Upper lobe of left lung (tissue), 6 donors: ENCODE measurements around the gene CAMK1G. TPM values are rescaled to one million over a fixed set of nuclear protein-coding genes. Genes with fewer than 3 reads are reported as not detected.

Experiments used
- ATAC-seq, 2 donors: fragments of 200-7000 bp; cut with Tn5 transposase; one replicate each; pipeline ENCODE4 v1.9.1; 2022; ENCODE audit warnings: mild to moderate bottlenecking in 2 of 2, moderate library complexity in 2 of 2; ENCODE audit not compliant: low FRiP score in 2 of 2
- DNase-seq, 2 donors: peaks; one replicate each; pipeline ENCODE4 v3.0.0-alpha.2; 2019 to 2020
- H3K27ac ChIP-seq, 4 donors: fragments of 200-600 bp; sonication (generic); one replicate each; pipeline ENCODE4 v1.5.1; 2016 to 2019
- H3K27me3 ChIP-seq, 4 donors: fragments of 200-600 bp; sonication (generic); one replicate each; pipeline ENCODE4 v1.5.1; 2017 to 2019
- H3K36me3 ChIP-seq, 4 donors: fragments of 200-600 bp; sonication (generic); one replicate each; pipeline ENCODE4 v1.5.1; 2016 to 2019
- H3K4me1 ChIP-seq, 4 donors: fragments of 200-600 bp; sonication (generic); one replicate each; pipeline ENCODE4 v1.5.1; 2018 to 2019
- H3K4me3 ChIP-seq, 4 donors: fragments of 200-600 bp; sonication (generic); one replicate each; pipeline ENCODE4 v1.5.1; 2017 to 2019; ENCODE audit warnings: mild to moderate bottlenecking in 2 of 4, moderate library complexity in 1 of 4
- H3K9me3 ChIP-seq, 4 donors: fragments of 200-600 bp; sonication (generic); one replicate each; pipeline ENCODE4 v1.5.1; 2018 to 2019
- CTCF ChIP-seq, 6 experiments: fragments of 450-650 bp in 4 of 6; fragments of 200-600 bp in 2 of 6; sonication (generic) in 2 of 6; IDR thresholded peaks; one replicate each; pipeline ENCODE4 v1.5.1; 2016 to 2019; ENCODE audit warnings: antibody characterized with exemption in 6 of 6
- EP300 ChIP-seq, 4 donors: sonication (generic); formaldehyde crosslinking; IDR thresholded peaks; one replicate each; pipeline ENCODE4 v1.5.1; 2017; ENCODE audit warnings: antibody characterized with exemption in 4 of 4, control low read depth in 2 of 4
- POLR2A ChIP-seq, 4 donors: fragments of 450-650 bp; IDR thresholded peaks; one replicate each; pipeline ENCODE4 v1.5.1; 2016 to 2017; ENCODE audit warnings: antibody characterized with exemption in 4 of 4, mild to moderate bottlenecking in 2 of 4
- POLR2AphosphoS5 ChIP-seq, 2 donors: sonication (generic); formaldehyde crosslinking; IDR thresholded peaks; one replicate each; pipeline ENCODE4 v1.5.1; 2017; ENCODE audit warnings: antibody characterized with exemption in 2 of 2
- WGBS, 2 donors: methylation state at CpG; one replicate each; pipeline ENCODE4 v1.1.5; 2017 to 2018; 5-methylcytosine and 5-hydroxymethylcytosine counted together
- total RNA-seq, 6 donors: library from RNA; depleted of rRNA in 4 of 6; stranded (reverse); fragments of >200 nt in 4 of 6; gene quantifications; one replicate each; pipeline versions ENCODE4 v1.1.0 to v1.2.1, GENCODE V29; 2016 to 2021
- donor health status: DM: no; HTN: no; CAD: no; lungs with moderate emphysema.
- donor health status: DM: no; HTN: yes; CAD: no; lungs with severe emphysema.

The CAMK1G gene
- total RNA-seq, 6 donors from 2014 or later: 0.20 to 0.46 (median 0.30) TPM; not detected in 3

DNA sequence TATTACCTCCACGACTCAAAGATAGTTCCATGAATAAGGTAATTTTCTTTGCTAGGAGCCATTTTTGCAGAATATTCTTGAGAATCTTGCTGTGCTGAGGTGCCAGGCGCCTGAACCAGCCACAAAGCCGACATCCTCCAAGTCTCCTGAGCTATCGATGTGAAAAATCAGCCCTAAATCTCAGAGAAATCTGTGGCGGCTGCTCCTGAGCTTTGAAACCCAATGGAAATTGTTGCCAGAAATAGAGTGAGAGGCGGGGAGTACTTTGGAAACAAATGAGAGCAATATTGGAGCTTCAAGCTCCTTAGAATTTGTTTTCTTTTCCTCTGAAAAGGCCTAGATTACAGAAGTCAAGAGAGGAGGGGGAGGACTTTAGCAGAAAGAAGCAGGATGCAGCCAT, 6.3 kb downstream of the CAMK1G start:
- Histone ChIP-seq H3K4me3 (no peak overlapping the region), H3K27me3 (peaks cover 0 to 6% (median 1%) of the 10 kb centered on the region in 4 donors), H3K4me1 (peaks cover 0 to 10% (median 7%) of the 10 kb centered on the region in 4 donors), H3K27ac (no peak overlapping the region), H3K36me3 (no peaks in the 10 kb centered on the region), H3K9me3 (no peaks in the 10 kb centered on the region)
- no peak for DNase-seq
- no peak for ATAC-seq
- TF ChIP-seq POLR2AphosphoS5 (IDR thresholded peaks at IDR 0.05) (no peak), EP300 (IDR thresholded peaks at IDR 0.05) (no peak), CTCF (IDR thresholded peaks at IDR 0.05) (no peak), POLR2A (IDR thresholded peaks at IDR 0.05) (no peak)
- 75 to 82% methylated on average over 6 of the region's 6 CpGs for WGBS, 2 donors

- no peaks in the 10 kb centered on the region for H3K9me3 ChIP-seq
- H3K4me3 ChIP-seq: no peak overlapping the region
- WGBS, 2 donors: 56 to 61% methylated on average over 6 of the region's 6 CpGs
- TF ChIP-seq EP300 (IDR thresholded peaks at IDR 0.05): no peak
- TF ChIP-seq POLR2AphosphoS5 (IDR thresholded peaks at IDR 0.05): no peak
- no peak for TF ChIP-seq POLR2A (IDR thresholded peaks at IDR 0.05)
- TF ChIP-seq CTCF (IDR thresholded peaks at IDR 0.05): peak in 3 of 6 experiments; percentile 4 to 16 (median 7)
- no peaks in the 10 kb centered on the region for H3K36me3 ChIP-seq
- peaks cover 0 to 5% (median under 1%) of the 10 kb centered on the region in 4 donors for H3K27me3 ChIP-seq
- peak in 1 of 2 donors; percentile 63 for ATAC-seq
- DNase-seq: no peak
- peaks cover 0 to 9% (median 6%) of the 10 kb centered on the region in 4 donors for H3K4me1 ChIP-seq
- no peak overlapping the region for H3K27ac ChIP-seq
Observed at GRCh38 chr1:209590405-209590804, 6.9 kb downstream of the CAMK1G start.

DNA sequence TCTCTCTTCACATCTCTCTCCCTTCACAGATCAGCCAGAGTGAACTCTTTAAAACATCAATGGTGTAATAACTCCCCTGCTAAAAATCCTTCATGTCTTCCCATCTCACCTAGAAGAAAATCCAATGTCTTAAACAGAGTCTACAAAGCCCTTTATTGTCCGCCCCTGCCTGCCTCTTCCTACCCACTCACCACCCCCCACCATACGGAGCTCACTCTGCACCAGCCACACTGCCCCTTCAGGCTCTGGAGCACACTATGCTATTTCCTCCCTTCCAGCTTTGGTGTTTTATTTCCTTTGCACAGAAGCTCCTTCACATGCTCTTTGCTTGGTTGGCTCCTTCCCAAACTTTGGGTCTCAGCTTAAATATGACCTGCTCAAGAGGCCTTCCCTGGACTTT, 10.2 kb downstream of the CAMK1G start:
- Histone ChIP-seq H3K27ac (no peak overlapping the region), H3K27me3 (no peaks in the 10 kb centered on the region), H3K9me3 (no peaks in the 10 kb centered on the region), H3K4me3 (no peak overlapping the region), H3K36me3 (no peaks in the 10 kb centered on the region), H3K4me1 (no peaks in the 10 kb centered on the region)
- ATAC-seq (no peak), DNase-seq (no peak)
- TF ChIP-seq CTCF (IDR thresholded peaks at IDR 0.05) (no peak), POLR2AphosphoS5 (IDR thresholded peaks at IDR 0.05) (no peak), EP300 (IDR thresholded peaks at IDR 0.05) (no peak), POLR2A (IDR thresholded peaks at IDR 0.05) (no peak)
- WGBS, 2 donors: 43 to 44% methylated on average over 2 of the region's 2 CpGs

GRCh38 chr1:209594440-209594839, 10.9 kb downstream of the CAMK1G start:
- ATAC-seq: no peak
- H3K4me3 ChIP-seq: no peak overlapping the region
- no peaks in the 10 kb centered on the region for H3K27me3 ChIP-seq
- H3K9me3 ChIP-seq: no peaks in the 10 kb centered on the region
- DNase-seq: no peak
- H3K27ac ChIP-seq: no peak overlapping the region
- no peak for TF ChIP-seq POLR2A (IDR thresholded peaks at IDR 0.05)
- no peak for TF ChIP-seq EP300 (IDR thresholded peaks at IDR 0.05)
- TF ChIP-seq POLR2AphosphoS5 (IDR thresholded peaks at IDR 0.05): no peak
- TF ChIP-seq CTCF (IDR thresholded peaks at IDR 0.05): no peak
- WGBS, 2 donors: 69 to 73% methylated on average over 1 of the region's 1 CpG
- H3K36me3 ChIP-seq: no peaks in the 10 kb centered on the region
- no peaks in the 10 kb centered on the region for H3K4me1 ChIP-seq

DNA sequence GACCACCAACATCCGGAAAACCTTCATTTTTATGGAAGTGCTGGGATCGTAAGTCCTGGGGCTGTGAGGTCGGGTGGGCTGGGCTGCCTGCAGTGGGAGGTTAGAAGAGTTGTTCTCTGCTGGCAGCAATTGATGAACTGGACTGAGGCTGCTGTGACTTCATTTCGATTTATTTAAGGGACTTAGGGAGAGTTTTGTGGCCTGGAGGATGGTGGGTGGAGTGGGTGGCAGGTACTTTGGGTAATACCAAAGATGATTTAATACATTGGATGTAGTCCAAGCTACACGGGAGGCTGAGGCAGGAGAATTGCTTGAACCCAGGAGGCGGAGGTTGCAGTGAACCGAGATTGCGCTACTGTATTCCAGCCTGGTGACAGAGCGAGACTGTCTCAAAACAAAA, 11.5 kb downstream of the CAMK1G start:
- TF ChIP-seq POLR2AphosphoS5 (IDR thresholded peaks at IDR 0.05): no peak
- Histone ChIP-seq H3K9me3 (no peaks in the 10 kb centered on the region), H3K27me3 (no peaks in the 10 kb centered on the region), H3K4me3 (no peak overlapping the region), H3K27ac (no peak overlapping the region), H3K36me3 (no peaks in the 10 kb centered on the region), H3K4me1 (no peaks in the 10 kb centered on the region)
- ATAC-seq (no peak), DNase-seq (no peak)
- 70 to 77% methylated on average over 9 of the region's 9 CpGs for WGBS, 2 donors
